ENCODE measurements around the gene GPC6.

GPC6 gene

GRCh38 chr13:93505104-93505952 is 278.7 kb downstream of the GPC6 start:
- no peak for DNase-seq (ENCODE audit: low read depth)

- DNase-seq (ENCODE audit: low read depth): no peak
Observed at GRCh38 chr13:93511011-93511410, 284.4 kb downstream of the GPC6 start.

GRCh38 chr13:93515267-93515666 is 288.7 kb downstream of the GPC6 start:
- DNase-seq (ENCODE audit: low read depth): no peak

- DNase-seq (ENCODE audit: low read depth): no peak
Observed at GRCh38 chr13:93517658-93518057, 291.1 kb downstream of the GPC6 start.

GRCh38 chr13:93521307-93521706 is 294.7 kb downstream of the GPC6 start:
- no peak for DNase-seq (ENCODE audit: low read depth)

GRCh38 chr13:93522501-93522900 is 295.9 kb downstream of the GPC6 start:
- DNase-seq (ENCODE audit: low read depth): no peak

GRCh38 chr13:93525087-93525486 is 298.5 kb downstream of the GPC6 start:
- DNase-seq (ENCODE audit: low read depth): no peak

GRCh38 chr13:93527748-93528297 is 301.2 kb downstream of the GPC6 start:
- DNase-seq (ENCODE audit: low read depth): no peak

GRCh38 chr13:93529961-93530360 is 303.4 kb downstream of the GPC6 start:
- DNase-seq (ENCODE audit: low read depth): no peak

GRCh38 chr13:93534181-93534700 is 307.6 kb downstream of the GPC6 start:
- DNase-seq (ENCODE audit: low read depth): no peak

GRCh38 chr13:93535251-93535650 is 308.6 kb downstream of the GPC6 start:
- no peak for DNase-seq (ENCODE audit: low read depth)

- DNase-seq (ENCODE audit: low read depth): no peak
Observed at GRCh38 chr13:93539914-93540313, 313.3 kb downstream of the GPC6 start.

GRCh38 chr13:93547886-93548285 is 321.3 kb downstream of the GPC6 start:
- DNase-seq (ENCODE audit: low read depth): no peak

- no peak for DNase-seq (ENCODE audit: low read depth)
Observed at GRCh38 chr13:93549326-93550005, 322.9 kb downstream of the GPC6 start.

GRCh38 chr13:93550236-93550635 is 323.6 kb downstream of the GPC6 start:
- DNase-seq (ENCODE audit: low read depth): no peak

GRCh38 chr13:93552596-93552995 is 326.0 kb downstream of the GPC6 start:
- no peak for DNase-seq (ENCODE audit: low read depth)

- DNase-seq (ENCODE audit: low read depth): no peak
Observed at GRCh38 chr13:93554514-93554913, 327.9 kb downstream of the GPC6 start.

- DNase-seq (ENCODE audit: low read depth): no peak
Observed at GRCh38 chr13:93558637-93559036, 332.0 kb downstream of the GPC6 start.

- no peak for DNase-seq (ENCODE audit: low read depth)
Observed at GRCh38 chr13:93559718-93560117, 333.1 kb downstream of the GPC6 start.

- no peak for DNase-seq (ENCODE audit: low read depth)
Observed at GRCh38 chr13:93561576-93562225, 335.1 kb downstream of the GPC6 start.

- DNase-seq (ENCODE audit: low read depth): no peak
Observed at GRCh38 chr13:93562676-93563075, 336.1 kb downstream of the GPC6 start.

GRCh38 chr13:93577105-93577504 is 350.5 kb downstream of the GPC6 start:
- DNase-seq (ENCODE audit: low read depth): no peak
